ENCODE results near the gene PLAAT2. TPM values are rescaled to one million over a fixed set of nuclear protein-coding genes. Genes with fewer than 3 reads are reported as not detected.

PLAAT2 gene
- total and polyA plus RNA-seq, 12 donors, result 0.35 to 3.7 TPM; not detected in 10

GRCh38 chr11:63560506-63561180 is 2.5 kb downstream of the PLAAT2 start:
- Histone ChIP-seq H3K36me3 (no peaks in the 10 kb centered on the region), H3K27ac (peak overlapping the region in 2 of 10 donors; percentile 0 to 13), H3K4me3 (no peak overlapping the region), H3K4me1 (peaks cover 0 to 18% (median 0%) of the 10 kb centered on the region in 9 donors), H3K9me3 (no peaks in the 10 kb centered on the region), H3K27me3 (no peaks in the 10 kb centered on the region)
- 62 to 64% methylated on average over 7 of the region's 7 CpGs for WGBS, 2 donors
- peak; percentile 25 to 48 for DNase-seq
- peak; percentile 21 to 79 (median 68) for ATAC-seq
- intact Hi-C loops (cut with DNase I), result loop anchor here in 1 of 10 donors (10.0 kb wide), 1 partner anchor 64 kb away; no protein-coding TSS in a partner anchor
- no peak for TF ChIP-seq CTCF (IDR thresholded peaks at IDR 0.05)

DNA sequence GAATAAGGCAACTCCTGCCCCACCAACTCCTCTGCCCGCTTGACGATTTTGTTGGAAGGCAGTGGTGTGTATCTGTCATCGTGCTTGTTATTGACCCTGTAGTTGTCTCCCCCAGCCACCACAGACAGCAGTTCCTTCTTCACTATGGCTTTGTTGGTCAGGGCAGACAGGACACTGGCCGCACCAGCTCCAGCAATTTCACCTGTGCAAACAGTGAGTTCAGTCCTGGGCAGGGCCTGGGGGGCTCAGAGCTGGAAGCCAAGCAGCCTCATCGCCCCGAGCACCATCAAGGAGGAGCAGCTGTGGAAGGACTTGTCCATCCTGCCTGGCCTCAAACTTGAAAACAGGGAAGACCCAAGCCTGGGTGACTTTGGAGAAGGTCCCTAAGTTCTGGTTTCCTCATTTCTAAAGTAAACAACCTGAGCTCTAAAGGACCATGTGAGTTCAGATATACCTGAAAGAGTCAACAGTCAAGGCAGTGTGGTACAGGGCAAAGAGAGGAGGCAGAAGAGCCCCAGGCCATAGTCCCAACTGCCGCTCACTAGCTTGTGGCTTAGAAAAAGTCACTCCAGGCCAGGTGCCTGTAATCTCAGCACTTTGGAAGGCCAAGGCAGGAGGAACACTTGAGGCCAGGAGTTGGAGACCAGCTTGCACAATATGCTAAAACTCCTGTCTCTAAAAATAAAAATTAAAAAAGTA is 4.6 kb downstream of the PLAAT2 start:
- H3K27me3 ChIP-seq, result no peaks in the 10 kb centered on the region
- no peak for DNase-seq
- peaks cover 0 to 26% (median 0%) of the 10 kb centered on the region in 9 donors for H3K4me1 ChIP-seq
- H3K27ac ChIP-seq, result no peak overlapping the region
- intact Hi-C loops (cut with DNase I), result no loop called here
- WGBS, 2 donors, result 88 to 95% methylated on average over 7 of the region's 7 CpGs
- no peak overlapping the region for H3K4me3 ChIP-seq
- no peak for ATAC-seq
- no peaks in the 10 kb centered on the region for H3K36me3 ChIP-seq
- no peaks in the 10 kb centered on the region for H3K9me3 ChIP-seq
- TF ChIP-seq CTCF (IDR thresholded peaks at IDR 0.05), result no peak

GRCh38 chr11:63557570-63557969 is 5.6 kb downstream of the PLAAT2 start:
- Histone ChIP-seq H3K27ac (no peak overlapping the region), H3K27me3 (peaks cover 0 to 2% (median 0%) of the 10 kb centered on the region in 7 donors), H3K4me1 (peaks cover 0 to 37% (median 0%) of the 10 kb centered on the region in 9 donors), H3K9me3 (no peaks in the 10 kb centered on the region), H3K4me3 (no peak overlapping the region), H3K36me3 (no peaks in the 10 kb centered on the region)
- ATAC-seq (no peak), DNase-seq (no peak)
- no peak for TF ChIP-seq CTCF (IDR thresholded peaks at IDR 0.05)
- 83% methylated on average over 7 of the region's 7 CpGs for WGBS, 2 donors
- intact Hi-C loops (cut with DNase I), result no loop called here

DNA sequence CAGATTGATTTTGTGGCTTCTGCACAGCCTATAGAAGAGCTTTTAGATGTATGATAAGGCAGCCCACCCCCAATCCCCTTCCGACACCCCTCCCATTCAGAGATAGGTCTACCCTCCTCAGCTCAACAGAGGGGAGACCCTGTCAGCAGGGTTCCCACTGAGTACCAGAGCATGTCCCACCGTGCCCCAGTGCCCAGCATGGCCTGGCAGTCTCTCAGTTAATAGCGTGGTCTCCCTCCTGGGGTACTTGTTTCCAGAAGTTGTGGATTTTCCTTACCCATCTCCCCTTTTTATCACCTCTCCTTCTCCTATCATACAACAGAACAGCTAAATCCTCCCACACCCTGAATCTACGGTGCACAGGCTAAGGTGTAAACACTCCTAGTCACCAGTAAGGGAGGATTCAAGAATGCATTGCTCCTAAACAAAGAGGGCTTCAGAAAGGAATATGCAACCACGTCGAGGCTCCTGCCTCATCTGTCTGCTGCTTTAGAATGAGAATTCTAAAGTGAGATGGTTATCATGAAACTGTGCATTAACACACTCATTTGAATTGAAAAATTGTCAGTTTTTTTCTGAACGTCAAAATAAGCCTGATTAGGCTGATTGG is 6.7 kb downstream of the PLAAT2 start:
- WGBS, 2 donors, result 67 to 71% methylated on average over 7 of the region's 7 CpGs
- DNase-seq, result no peak
- no peak overlapping the region for H3K4me3 ChIP-seq
- intact Hi-C loops (cut with DNase I), result no loop called here
- H3K36me3 ChIP-seq, result no peaks in the 10 kb centered on the region
- no peak for TF ChIP-seq CTCF (IDR thresholded peaks at IDR 0.05)
- H3K4me1 ChIP-seq, result peaks cover 0 to 37% (median 0%) of the 10 kb centered on the region in 9 donors
- no peak for ATAC-seq
- H3K27ac ChIP-seq, result no peak overlapping the region
- H3K27me3 ChIP-seq, result peaks cover 0 to 2% (median 0%) of the 10 kb centered on the region in 7 donors
- no peaks in the 10 kb centered on the region for H3K9me3 ChIP-seq
